NOMO-1 treated with DMSO at 0.1 percent for 48 hours (cell line): Measurements from ENCODE around the gene NCF4.

Experiments
- DNase-seq: peaks from one replicate; lab custom pipeline; 2025; ENCODE audit not compliant: unreplicated experiment; lab: John Stamatoyannopoulos, UW

Gene NCF4

GRCh38 chr22:36863979-36864378, 3.2 kb downstream of the NCF4 start:
- no peak for DNase-seq

GRCh38 chr22:36864454-36865215, 3.8 kb downstream of the NCF4 start:
- DNase-seq: peak; percentile 29

- DNase-seq: no peak
Observed at GRCh38 chr22:36865346-36865745, 4.5 kb downstream of the NCF4 start.

GRCh38 chr22:36867695-36868094, 6.9 kb downstream of the NCF4 start:
- no peak for DNase-seq

- DNase-seq: no peak
Observed at GRCh38 chr22:36868546-36869181, 7.9 kb downstream of the NCF4 start.

- DNase-seq: no peak
Observed at GRCh38 chr22:36870250-36870649, 9.4 kb downstream of the NCF4 start.

- DNase-seq: no peak
Observed at GRCh38 chr22:36871669-36872081, 10.9 kb downstream of the NCF4 start.

- no peak for DNase-seq
Observed at GRCh38 chr22:36872084-36872483, 11.3 kb downstream of the NCF4 start.

- DNase-seq: no peak
Observed at GRCh38 chr22:36872866-36873498, 12.2 kb downstream of the NCF4 start.

GRCh38 chr22:36873614-36874308, 13.0 kb downstream of the NCF4 start:
- peak; percentile 91 for DNase-seq

- no peak for DNase-seq
Observed at GRCh38 chr22:36874309-36874696, 13.5 kb downstream of the NCF4 start.

GRCh38 chr22:36874736-36875135, 13.9 kb downstream of the NCF4 start:
- DNase-seq: no peak

GRCh38 chr22:36875741-36876140, 14.9 kb downstream of the NCF4 start:
- no peak for DNase-seq

- no peak for DNase-seq
Observed at GRCh38 chr22:36879775-36880174, 19.0 kb downstream of the NCF4 start.

GRCh38 chr22:36881504-36882245, 20.9 kb downstream of the NCF4 start:
- peak; percentile 78 for DNase-seq

GRCh38 chr22:36884349-36885158, 23.7 kb downstream of the NCF4 start:
- no peak for DNase-seq

GRCh38 chr22:36885474-36885873, 24.7 kb downstream of the NCF4 start:
- DNase-seq: no peak

GRCh38 chr22:36886016-36886415, 25.2 kb downstream of the NCF4 start:
- no peak for DNase-seq

GRCh38 chr22:36887162-36887561, 26.4 kb downstream of the NCF4 start:
- DNase-seq: no peak

GRCh38 chr22:36891646-36892045, 30.8 kb downstream of the NCF4 start:
- DNase-seq: no peak
